Endothelial cell of umbilical vein (primary cell): ENCODE measurements around the gene FAM131C. TPM values are rescaled to one million over a fixed set of nuclear protein-coding genes. Genes with fewer than 3 reads are reported as not detected.
"Not testable (repeated sequence)": the region's sequence is repeated elsewhere in the genome, so short reads cannot be mapped to it uniquely, and the experiment has no call there.

Source experiments
- BruUV-seq: library from RNA; stranded (reverse); fragments of 400-500 nt; replicated peaks from 2 replicates; lab custom pipeline; 2021; lab: Mats Ljungman, UMichigan
- CTCF ChIA-PET: fragments of 300-600, 350-600 bp; sonication (Branson Sonifier 250); formaldehyde crosslinking; loops from one replicate; lab custom pipeline; 2021; ENCODE audit warnings: antibody characterized with exemption, inconsistent platforms; lab: Charles Lee
- POLR2A ChIA-PET: fragments of 300-600, 350-600 bp; sonication (Branson Sonifier 250); formaldehyde crosslinking; loops from one replicate; lab custom pipeline; 2021; ENCODE audit warnings: antibody characterized with exemption, inconsistent platforms; lab: Charles Lee
- DNase-seq: peaks from one replicate; pipeline ENCODE4 v3.0.0-alpha.2; 2011; ENCODE audit warnings: low read depth, low spot score
- FAIRE-seq: peaks from 2 replicates; lab custom pipeline; 2011; peaks lifted over from hg19 to GRCh38; lab: Jason Lieb, UNC
- H2AFZ ChIP-seq: 2 replicates; pipeline ENCODE4 v1.6.0; 2012; ENCODE audit warnings: low read depth, low read length, control low read depth, inconsistent platforms
- H3K27ac ChIP-seq: 2 replicates; pipeline ENCODE4 v1.5.1; 2011; ENCODE audit warnings: low read depth, mild to moderate bottlenecking, control low read depth, low read length, moderate library complexity; ENCODE audit not compliant: insufficient read depth
- H3K27me3 ChIP-seq, 2 experiments: 2 replicates each; pipeline versions ENCODE4 v1.6.0 to v1.6.1; 2011; ENCODE audit warnings: low read length in 2 of 2, mixed read lengths in 1 of 2; ENCODE audit not compliant: control insufficient read depth in 2 of 2, insufficient read depth in 2 of 2
- H3K36me3 ChIP-seq, 2 experiments: 2 replicates in 1 of 2; 3 replicates in 1 of 2; pipeline ENCODE4 v1.5.1; 2011; ENCODE audit warnings: low read length in 2 of 2, mild to moderate bottlenecking in 1 of 2, moderate library complexity in 1 of 2; ENCODE audit not compliant: control insufficient read depth in 2 of 2, insufficient read depth in 2 of 2; ENCODE audit errors: extremely low read depth in 1 of 2
- H3K4me1 ChIP-seq: 3 replicates; pipeline ENCODE4 v1.5.1; 2011; ENCODE audit warnings: mild to moderate bottlenecking, low read length; ENCODE audit not compliant: control insufficient read depth, insufficient read depth; ENCODE audit errors: extremely low read depth
- H3K4me2 ChIP-seq: 2 replicates; pipeline ENCODE4 v1.6.1; 2011; ENCODE audit warnings: low read length, control low read depth, mixed read lengths; ENCODE audit not compliant: insufficient read depth
- H3K4me3 ChIP-seq, 3 experiments: fragments of 200-600 bp in 1 of 3; sonication (generic), shearing (Covaris generic) in 1 of 3; replicated peaks in 1 of 3; 2 replicates each; pipeline ENCODE4 v1.5.1; 2011 to 2016; ENCODE audit warnings: control low read depth in 3 of 3, low read length in 3 of 3, mild to moderate bottlenecking in 2 of 3, inconsistent platforms in 1 of 3, low read depth in 1 of 3, moderate library complexity in 1 of 3; ENCODE audit not compliant: insufficient read depth in 1 of 3
- H3K79me2 ChIP-seq: 2 replicates; pipeline ENCODE4 v1.6.0; 2012; ENCODE audit warnings: low read length, inconsistent platforms; ENCODE audit not compliant: control insufficient read depth, insufficient read depth
- H3K9ac ChIP-seq: replicated peaks from 2 replicates; pipeline ENCODE3; 2011; ENCODE audit warnings: low read length, control low read depth; ENCODE audit not compliant: insufficient read depth; ENCODE audit errors: extremely low read depth
- H3K9me1 ChIP-seq: replicated peaks from 3 replicates; pipeline ENCODE4 v1.6.0; 2011; ENCODE audit warnings: mild to moderate bottlenecking, low read length; ENCODE audit not compliant: control insufficient read depth, insufficient read depth; ENCODE audit errors: extremely low read depth
- H3K9me3 ChIP-seq: replicated peaks from 2 replicates; pipeline ENCODE4 v1.5.1; 2012; ENCODE audit warnings: low read length, inconsistent platforms; ENCODE audit not compliant: control insufficient read depth, insufficient read depth
- H4K20me1 ChIP-seq: replicated peaks from 2 replicates; pipeline ENCODE3; 2011; ENCODE audit warnings: mild to moderate bottlenecking, low read length; ENCODE audit not compliant: control insufficient read depth, insufficient read depth; ENCODE audit errors: extremely low read depth
- EZH2 ChIP-seq: IDR thresholded peaks from 2 replicates; pipeline ENCODE4 v1.6.1; 2012; ENCODE audit warnings: borderline replicate concordance, low read depth, mild to moderate bottlenecking, moderate library complexity, low read length, inconsistent platforms; ENCODE audit not compliant: severe bottlenecking
- GATA2 ChIP-seq: IDR thresholded peaks from 2 replicates; pipeline ENCODE4 v1.7.0; 2011; ENCODE audit warnings: low read depth, mild to moderate bottlenecking, moderate library complexity, mixed read lengths, low read length; ENCODE audit not compliant: insufficient read length, insufficient read depth
- JUN ChIP-seq: IDR thresholded peaks from 2 replicates; pipeline ENCODE4 v1.6.1; 2011; ENCODE audit warnings: borderline replicate concordance, low read depth; ENCODE audit not compliant: insufficient read length, insufficient read depth
- MYC ChIP-seq: IDR thresholded peaks from one replicate; pipeline ENCODE4 v1.6.1; 2011; ENCODE audit warnings: mild to moderate bottlenecking, low read depth, low read length
- POLR2A ChIP-seq: IDR thresholded peaks from 2 replicates; pipeline ENCODE4 v1.6.1; 2012; ENCODE audit warnings: low read depth, mild to moderate bottlenecking, control low read depth, low read length
- POLR2AphosphoS5 ChIP-seq: IDR thresholded peaks from 2 replicates; pipeline ENCODE4 v1.6.1; 2012; ENCODE audit warnings: low read depth, mild to moderate bottlenecking, control low read depth, low read length, moderate library complexity; ENCODE audit not compliant: insufficient read depth
- dilution Hi-C: fragments of 300-500 bp; cut with MboI; formaldehyde crosslinking; loops from one replicate; pipeline ENCODE4 v1.15.0; 2019; ENCODE audit warnings: low sequenced_read_pairs; ENCODE audit not compliant: extremely low pct_ligation_motif_present
- intact Hi-C: fragments of 100-400 bp; cut with micrococcal nuclease; formaldehyde crosslinking; loops from one replicate; pipeline ENCODE4 v1.10.0; 2022
- polyA plus RNA-seq, 4 experiments: library from polyadenylated mRNA; depleted of rRNA in 3 of 4; stranded (reverse) in 3 of 4; unstranded in 1 of 4; fragments of >200 nt; gene quantifications; 2 replicates each; pipeline versions ENCODE4 v1.2.1 to v1.2.3, GENCODE V29; 2011 to 2012; ENCODE audit warnings: missing spikeins in 1 of 4
- total RNA-seq: library from RNA; stranded (reverse); gene quantifications from 2 replicates; pipeline ENCODE4 v1.2.3, GENCODE V29; 2021
- TF ChIP-seq, protein P1 (sequence below), 2 donors: IDR thresholded peaks; 1 replicate in 1 of 2; 2 replicates in 1 of 2; pipeline ENCODE4 v1.5.1; 2011; ENCODE audit warnings: low read length in 2 of 2, mild to moderate bottlenecking in 2 of 2, moderate library complexity in 2 of 2, control low read depth in 1 of 2, inconsistent platforms in 1 of 2, low read depth in 1 of 2; ENCODE audit not compliant: insufficient read depth in 1 of 2; ENCODE audit errors: extremely low read depth in 1 of 2

Gene FAM131C
- total and polyA plus RNA-seq, 2 donors (not counting 3 experiments of a cell fraction or from before 2014, with no cell fraction given), result 0.23 TPM; not detected in 1

DNA sequence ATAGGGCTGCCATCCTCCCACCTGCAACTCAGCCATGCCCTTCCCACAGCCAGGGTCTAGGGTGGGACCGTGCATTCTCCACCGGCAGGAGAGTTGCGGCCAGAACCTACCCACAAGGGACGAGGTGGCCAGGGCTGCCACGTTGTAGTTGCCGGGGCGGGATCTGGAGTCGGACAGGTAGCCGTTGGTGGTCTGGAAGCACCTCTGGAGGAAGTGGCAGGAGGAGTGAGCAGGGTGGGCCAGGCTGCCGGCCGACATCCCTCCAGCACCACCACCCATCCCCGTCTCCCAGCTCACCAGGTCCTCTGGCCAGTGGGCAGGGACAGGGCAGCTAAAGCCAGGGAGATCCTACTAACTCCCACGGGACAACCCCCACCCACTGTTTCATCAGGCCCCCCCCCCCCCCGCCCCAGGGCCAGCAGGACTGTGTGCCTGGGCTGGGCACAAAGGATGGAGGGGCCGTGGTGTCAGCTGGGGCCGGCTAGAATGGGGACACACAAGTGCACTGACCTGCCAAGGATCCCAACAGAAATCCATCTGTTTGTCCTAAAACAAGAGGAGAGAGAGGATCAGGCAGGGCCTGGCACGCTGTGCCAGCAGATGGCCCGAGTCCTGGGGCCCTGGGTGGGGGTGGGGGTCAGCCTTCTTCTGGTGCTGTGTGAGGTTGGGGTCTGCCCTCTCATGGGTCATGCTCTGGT lies 11.3 kb downstream of the FAM131C start:
- POLR2A ChIA-PET, CTCF ChIA-PET, H3K9me3 ChIP-seq, H3K9me1 ChIP-seq, DNase-seq, H3K9ac ChIP-seq, H3K4me3 ChIP-seq, H3K27ac ChIP-seq, FAIRE-seq, H3K79me2 ChIP-seq, H3K27me3 ChIP-seq, BruUV-seq, dilution Hi-C loops, H4K20me1 ChIP-seq, H3K4me1 ChIP-seq, H2AFZ ChIP-seq, H3K36me3 ChIP-seq, H3K4me2 ChIP-seq: not testable (repeated sequence)
- intact Hi-C loops, result loop anchor here (1.0 kb wide), 1 partner anchor 22 kb away; no protein-coding TSS in a partner anchor

DNA sequence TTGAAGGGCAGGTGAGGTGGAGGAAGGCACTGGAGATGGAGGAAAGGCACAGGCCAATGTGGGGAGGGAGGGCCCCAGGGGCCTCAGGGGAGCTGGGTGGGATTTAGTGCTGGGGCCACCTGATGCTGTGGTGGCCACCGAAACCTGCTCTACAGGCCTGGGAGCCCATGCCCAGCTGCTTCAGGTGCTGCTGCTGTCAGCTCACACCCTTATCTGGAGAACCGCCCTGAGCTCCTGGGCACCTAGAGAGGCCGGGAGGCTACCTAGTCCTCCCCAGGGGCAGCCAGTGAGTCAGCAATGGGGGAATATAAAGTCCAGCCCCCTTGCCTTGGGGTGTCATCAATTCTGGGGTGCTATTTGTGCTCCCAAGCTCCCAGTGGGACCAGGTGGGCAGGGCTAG lies 12.2 kb downstream of the FAM131C start:
- dilution Hi-C loops (no loop called here), intact Hi-C loops (no loop called here)
- Histone ChIP-seq H3K4me1 (no peaks in the 10 kb centered on the region), H3K4me3 (no peak overlapping the region), H3K27me3 (peaks cover 0 to 8% of the 10 kb centered on the region in 2 experiments), H3K27ac (no peak overlapping the region), H3K79me2 (no peaks in the 10 kb centered on the region), H2AFZ (no peak overlapping the region), H3K9ac (no peak overlapping the region), H3K4me2 (no peak overlapping the region), H3K9me3 (no peaks in the 10 kb centered on the region), H3K9me1 (no peaks in the 10 kb centered on the region), H4K20me1 (no peaks in the 10 kb centered on the region), H3K36me3 (no peaks in the 10 kb centered on the region)
- POLR2A ChIA-PET, result no interaction called here
- no TSS peak for BruUV-seq
- no peak for TF ChIP-seq EZH2
- TF ChIP-seq POLR2A, result no peak
- TF ChIP-seq MYC, result no peak
- TF ChIP-seq, protein P1, sequence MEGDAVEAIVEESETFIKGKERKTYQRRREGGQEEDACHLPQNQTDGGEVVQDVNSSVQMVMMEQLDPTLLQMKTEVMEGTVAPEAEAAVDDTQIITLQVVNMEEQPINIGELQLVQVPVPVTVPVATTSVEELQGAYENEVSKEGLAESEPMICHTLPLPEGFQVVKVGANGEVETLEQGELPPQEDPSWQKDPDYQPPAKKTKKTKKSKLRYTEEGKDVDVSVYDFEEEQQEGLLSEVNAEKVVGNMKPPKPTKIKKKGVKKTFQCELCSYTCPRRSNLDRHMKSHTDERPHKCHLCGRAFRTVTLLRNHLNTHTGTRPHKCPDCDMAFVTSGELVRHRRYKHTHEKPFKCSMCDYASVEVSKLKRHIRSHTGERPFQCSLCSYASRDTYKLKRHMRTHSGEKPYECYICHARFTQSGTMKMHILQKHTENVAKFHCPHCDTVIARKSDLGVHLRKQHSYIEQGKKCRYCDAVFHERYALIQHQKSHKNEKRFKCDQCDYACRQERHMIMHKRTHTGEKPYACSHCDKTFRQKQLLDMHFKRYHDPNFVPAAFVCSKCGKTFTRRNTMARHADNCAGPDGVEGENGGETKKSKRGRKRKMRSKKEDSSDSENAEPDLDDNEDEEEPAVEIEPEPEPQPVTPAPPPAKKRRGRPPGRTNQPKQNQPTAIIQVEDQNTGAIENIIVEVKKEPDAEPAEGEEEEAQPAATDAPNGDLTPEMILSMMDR (IDR thresholded peaks at IDR 0.05; ENCODE audit: extremely low read depth in 1 of 2, insufficient read depth in 1 of 2, low read depth in 1 of 2, low read length in 2 of 2), result no peak
- no peak for TF ChIP-seq POLR2AphosphoS5
- no peak for TF ChIP-seq JUN
- TF ChIP-seq GATA2, result no peak
- no peak for FAIRE-seq
- DNase-seq, result no peak
- CTCF ChIA-PET, result interaction anchor here (1.6 kb wide), 1 partner anchor 24 kb away, joined by 6 read pairs; no protein-coding TSS in a partner anchor

DNA sequence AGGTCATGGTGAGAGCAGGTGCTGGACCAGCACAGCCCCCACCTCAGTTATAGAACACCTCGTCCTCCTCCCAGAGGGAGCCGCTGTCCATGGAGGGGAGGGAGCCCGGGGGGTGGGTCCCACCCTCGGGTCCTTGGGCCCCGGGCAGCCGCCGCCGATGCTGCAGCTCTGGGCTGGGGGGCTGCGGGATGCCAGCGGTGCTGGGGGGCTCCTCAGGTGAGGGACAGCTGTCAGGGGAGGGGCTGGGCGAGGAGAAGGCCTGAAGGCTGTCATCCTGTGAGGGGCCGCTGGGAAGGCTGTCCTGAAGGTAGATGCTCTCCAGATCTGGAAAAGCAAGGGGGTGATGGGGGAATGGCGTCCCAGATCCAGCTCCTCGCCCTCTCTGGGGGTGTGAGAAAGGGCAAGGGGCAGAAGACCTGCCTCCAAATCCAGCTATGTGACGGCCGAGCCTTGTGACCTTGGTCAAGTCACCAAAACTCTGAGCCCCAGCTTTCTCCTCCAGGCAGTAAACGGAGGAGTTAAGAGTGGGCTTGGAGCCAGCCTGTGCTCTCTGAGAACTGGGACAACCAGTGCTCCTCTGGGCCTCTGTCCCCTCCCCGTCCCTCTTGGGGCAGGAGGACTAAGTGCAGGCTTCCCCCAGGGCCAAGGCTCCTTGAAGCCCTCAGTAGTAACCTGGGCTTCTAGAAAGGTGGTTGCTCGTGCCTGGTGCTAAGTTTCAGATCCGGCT lies 14.9 kb downstream of the FAM131C start:
- POLR2A ChIA-PET, H2AFZ ChIP-seq, H3K4me3 ChIP-seq, H3K27ac ChIP-seq, FAIRE-seq, DNase-seq, H3K36me3 ChIP-seq, CTCF ChIA-PET, H3K9me1 ChIP-seq, BruUV-seq, H3K9ac ChIP-seq, H3K27me3 ChIP-seq, H3K79me2 ChIP-seq, H3K9me3 ChIP-seq, dilution Hi-C loops, intact Hi-C loops, H4K20me1 ChIP-seq, H3K4me2 ChIP-seq, H3K4me1 ChIP-seq: not testable (repeated sequence)
